CD4-positive, alpha-beta T cell treated with Interleukin-10 for 1 hour (primary cell): ENCODE data around the gene SLC25A25.
"Not testable (repeated sequence)": the region's sequence is repeated elsewhere in the genome, so short reads cannot be mapped to it uniquely, and the experiment has no call there.

Experiments
- DNase-seq: peaks from one replicate; pipeline ENCODE4 v3.0.0-alpha.2; 2020

SLC25A25 gene

GRCh38 chr9:128127990-128128835 lies 60.2 kb downstream of the SLC25A25 start:
- peak; percentile 91 for DNase-seq

GRCh38 chr9:128128836-128129590 lies 61.0 kb downstream of the SLC25A25 start:
- DNase-seq, result no peak

- peak; percentile 71 for DNase-seq
Measured at GRCh38 chr9:128129976-128130590, 62.1 kb downstream of the SLC25A25 start.

- DNase-seq, result not testable (repeated sequence)
Measured at GRCh38 chr9:128130651-128131050, 62.6 kb downstream of the SLC25A25 start.

DNA sequence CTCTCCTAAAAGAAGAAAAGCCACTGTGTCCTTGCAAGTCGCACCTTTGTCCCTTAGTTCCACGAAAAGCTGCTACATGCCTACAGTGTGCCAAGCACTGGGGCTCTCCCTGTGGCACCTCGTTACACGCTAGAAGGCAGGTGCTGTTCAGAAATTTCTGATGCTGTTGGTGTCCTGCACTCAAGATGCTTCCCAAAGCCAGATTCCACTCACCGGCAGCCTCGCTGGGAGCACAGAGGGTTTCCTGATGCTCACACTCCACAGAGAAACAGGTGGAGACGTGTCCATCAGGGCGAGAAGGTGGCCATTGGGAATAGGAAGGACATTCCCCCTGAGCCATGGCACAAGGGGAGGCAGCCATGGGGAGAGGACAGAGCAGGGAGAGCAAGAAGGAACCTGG lies 63.3 kb downstream of the SLC25A25 start:
- DNase-seq, result not testable (repeated sequence)

DNA sequence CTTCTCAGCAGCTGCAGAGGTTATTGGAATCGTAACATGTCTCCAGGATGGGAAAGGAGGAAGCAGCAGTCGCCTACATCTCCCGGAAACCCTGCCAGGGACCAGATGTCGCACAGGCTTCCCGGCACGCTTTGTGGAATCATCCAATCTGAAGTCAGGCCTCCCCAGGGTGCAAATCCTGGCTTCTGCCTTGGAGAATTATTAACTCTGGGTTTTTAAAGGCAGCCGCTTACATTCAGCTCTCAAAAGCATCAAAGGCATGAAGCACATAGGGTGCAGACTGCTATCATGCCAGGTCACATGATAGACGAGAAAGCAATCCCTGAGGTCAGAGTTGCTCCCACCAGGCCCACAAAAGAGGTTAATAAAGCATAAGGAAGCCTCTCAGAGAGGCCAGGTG lies 64.1 kb downstream of the SLC25A25 start:
- not testable (repeated sequence) for DNase-seq

- not testable (repeated sequence) for DNase-seq
Measured at GRCh38 chr9:128135561-128135960, 67.5 kb downstream of the SLC25A25 start.

DNA sequence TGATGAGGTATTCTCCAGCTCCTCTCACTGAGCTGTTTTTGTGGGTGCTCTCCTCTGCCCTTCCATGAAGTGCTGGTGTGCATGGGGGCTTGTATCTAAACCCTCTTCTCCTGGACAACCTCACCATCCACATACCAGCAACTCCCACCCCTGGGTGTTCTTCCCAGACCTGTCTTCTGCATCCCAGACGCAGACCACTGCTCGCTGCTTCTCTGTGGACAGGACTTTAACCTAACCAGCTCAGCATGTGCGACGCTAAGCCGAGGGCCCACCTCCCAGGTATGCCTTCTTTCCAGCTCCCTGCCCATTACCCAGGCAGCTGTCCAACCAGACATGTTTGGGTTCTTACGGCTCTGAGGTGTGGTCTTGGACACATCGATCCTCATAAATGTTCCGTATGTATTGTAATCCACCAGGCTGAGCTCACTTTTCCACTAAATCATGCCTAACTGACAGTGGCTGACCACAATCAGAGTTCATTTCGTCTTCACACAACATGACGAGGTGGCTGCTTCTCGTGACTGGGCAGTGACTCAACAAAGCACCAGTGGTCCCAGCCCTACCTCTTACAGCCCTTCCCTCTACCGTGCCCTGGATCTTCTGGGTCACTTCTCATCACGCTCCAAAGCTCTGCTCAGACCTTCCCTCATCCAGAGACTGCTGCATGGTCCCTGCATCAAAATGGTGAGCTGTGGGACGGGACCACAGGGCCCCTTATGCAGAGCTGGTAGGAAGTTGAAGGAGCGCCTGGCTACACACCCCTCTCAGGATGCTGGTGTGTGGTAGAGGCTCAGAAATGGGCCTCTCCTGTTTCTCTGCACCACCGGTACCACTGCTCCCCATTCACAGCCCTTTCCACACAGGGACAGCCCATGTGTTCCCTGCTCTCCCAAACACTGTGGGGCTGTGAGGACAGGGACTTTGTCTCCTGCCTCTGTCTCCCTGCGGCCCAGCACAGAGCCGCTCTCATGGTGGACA lies 69.1 kb downstream of the SLC25A25 start:
- no peak for DNase-seq

- DNase-seq, result no peak
Measured at GRCh38 chr9:128138001-128138400, 70.0 kb downstream of the SLC25A25 start.

- no peak for DNase-seq
Measured at GRCh38 chr9:128139621-128140020, 71.6 kb downstream of the SLC25A25 start.

GRCh38 chr9:128141604-128142003 lies 73.6 kb downstream of the SLC25A25 start:
- DNase-seq, result no peak

- peak; percentile 15 for DNase-seq
Measured at GRCh38 chr9:128142061-128142460, 74.0 kb downstream of the SLC25A25 start.

GRCh38 chr9:128142596-128142995 lies 74.6 kb downstream of the SLC25A25 start:
- no peak for DNase-seq

- DNase-seq, result no peak
Measured at GRCh38 chr9:128143525-128144238, 75.7 kb downstream of the SLC25A25 start.

GRCh38 chr9:128144239-128145181 lies 76.5 kb downstream of the SLC25A25 start:
- no peak for DNase-seq

- no peak for DNase-seq
Measured at GRCh38 chr9:128145536-128145935, 77.5 kb downstream of the SLC25A25 start.

DNA sequence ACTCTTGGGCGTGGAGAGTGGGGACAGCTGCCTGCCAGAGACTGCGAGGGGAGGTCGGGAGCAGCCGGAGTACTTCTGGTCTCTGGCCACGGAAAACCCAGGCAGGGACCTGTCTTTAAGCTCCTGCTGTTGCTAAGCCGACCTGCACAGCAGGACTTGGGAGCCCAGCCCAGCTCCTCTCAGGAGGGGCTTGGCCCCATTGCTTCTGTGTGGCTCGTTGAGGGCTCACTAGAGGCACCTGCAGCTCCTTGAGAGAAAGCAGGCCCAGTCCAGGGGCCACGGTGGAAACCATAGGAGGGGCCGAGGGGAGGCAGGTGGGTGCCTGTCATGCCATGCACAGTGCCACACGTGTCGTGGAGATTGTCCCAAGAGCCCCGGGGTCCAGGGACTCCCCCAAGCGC lies 77.9 kb downstream of the SLC25A25 start:
- no peak for DNase-seq

- DNase-seq, result no peak
Measured at GRCh38 chr9:128146591-128147120, 78.6 kb downstream of the SLC25A25 start.

- no peak for DNase-seq
Measured at GRCh38 chr9:128148509-128149000, 80.5 kb downstream of the SLC25A25 start.
